Measurements from ENCODE around the gene ZFYVE26. TPM values are rescaled to one million over a fixed set of nuclear protein-coding genes. Genes with fewer than 3 reads are reported as not detected.

Gene ZFYVE26
- total RNA-seq, 1 donor from 2014 or later: 32.9 TPM

DNA sequence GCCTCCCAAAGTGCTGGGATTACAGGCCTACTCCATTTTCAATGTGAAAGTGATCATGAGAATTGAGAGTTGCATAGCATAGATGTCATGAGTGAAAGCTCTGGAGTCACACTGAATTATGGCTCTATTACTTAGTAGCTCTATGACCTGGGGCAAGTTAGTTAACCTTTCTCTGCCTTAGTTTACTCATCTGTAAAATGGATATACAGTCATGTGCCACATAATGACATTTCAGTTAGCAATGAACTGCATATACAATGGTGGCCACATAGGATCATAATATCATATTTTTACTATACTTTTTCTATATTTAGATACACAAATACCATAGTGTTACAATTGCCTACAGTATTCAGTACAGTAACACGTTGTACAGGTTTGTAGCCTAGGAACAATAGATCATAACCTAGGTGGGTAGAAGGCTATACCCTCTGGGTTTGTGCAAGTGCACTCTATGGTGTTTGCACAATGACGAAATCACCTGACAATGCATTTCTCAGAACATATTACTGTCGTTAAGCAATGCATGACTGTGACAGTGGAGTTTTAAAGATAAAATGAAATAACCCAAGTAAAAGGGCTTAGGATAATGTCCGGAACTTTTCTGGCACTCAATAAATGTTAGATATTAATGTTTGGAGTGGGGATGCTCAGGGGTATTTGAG lies 53.1 kb downstream of the ZFYVE26 start:
- Mint-ChIP-seq H3K9me3 (no peaks in the 10 kb centered on the region), H3K4me3 (no peak overlapping the region), H3K27me3 (ENCODE audit: low read depth) (no peaks in the 10 kb centered on the region), H3K27ac (no peak overlapping the region), H3K4me1 (peaks cover 11% of the 10 kb centered on the region), H3K36me3 (peaks cover 19% of the 10 kb centered on the region)
- TF ChIP-seq, protein P1, sequence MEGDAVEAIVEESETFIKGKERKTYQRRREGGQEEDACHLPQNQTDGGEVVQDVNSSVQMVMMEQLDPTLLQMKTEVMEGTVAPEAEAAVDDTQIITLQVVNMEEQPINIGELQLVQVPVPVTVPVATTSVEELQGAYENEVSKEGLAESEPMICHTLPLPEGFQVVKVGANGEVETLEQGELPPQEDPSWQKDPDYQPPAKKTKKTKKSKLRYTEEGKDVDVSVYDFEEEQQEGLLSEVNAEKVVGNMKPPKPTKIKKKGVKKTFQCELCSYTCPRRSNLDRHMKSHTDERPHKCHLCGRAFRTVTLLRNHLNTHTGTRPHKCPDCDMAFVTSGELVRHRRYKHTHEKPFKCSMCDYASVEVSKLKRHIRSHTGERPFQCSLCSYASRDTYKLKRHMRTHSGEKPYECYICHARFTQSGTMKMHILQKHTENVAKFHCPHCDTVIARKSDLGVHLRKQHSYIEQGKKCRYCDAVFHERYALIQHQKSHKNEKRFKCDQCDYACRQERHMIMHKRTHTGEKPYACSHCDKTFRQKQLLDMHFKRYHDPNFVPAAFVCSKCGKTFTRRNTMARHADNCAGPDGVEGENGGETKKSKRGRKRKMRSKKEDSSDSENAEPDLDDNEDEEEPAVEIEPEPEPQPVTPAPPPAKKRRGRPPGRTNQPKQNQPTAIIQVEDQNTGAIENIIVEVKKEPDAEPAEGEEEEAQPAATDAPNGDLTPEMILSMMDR (IDR thresholded peaks at IDR 0.05; ENCODE audit: unreplicated experiment): no peak
- no peak for DNase-seq (ENCODE audit: low spot score in 2 of 2, unreplicated experiment in 2 of 2)

DNA sequence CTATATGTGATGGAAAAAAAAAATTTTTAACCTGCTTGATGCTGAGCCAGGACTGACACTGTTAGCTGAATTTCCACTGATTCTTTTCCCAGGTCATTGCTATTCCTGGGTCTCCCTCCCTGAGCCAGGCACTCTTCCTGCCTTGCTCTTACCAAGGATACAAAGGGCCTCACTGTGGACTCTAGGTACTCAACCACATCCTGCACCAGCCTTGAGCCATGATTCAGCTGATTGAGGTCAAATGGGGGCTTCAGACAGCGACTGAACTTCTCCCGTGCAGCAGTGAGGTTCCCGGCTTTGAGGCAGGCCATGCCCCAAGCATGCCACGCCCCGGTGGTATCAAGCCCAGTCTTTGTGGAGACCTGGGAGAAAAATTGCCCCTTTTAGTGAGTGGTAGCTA lies 54.3 kb downstream of the ZFYVE26 start:
- H3K27me3 Mint-ChIP-seq (ENCODE audit: low read depth): no peaks in the 10 kb centered on the region

DNA sequence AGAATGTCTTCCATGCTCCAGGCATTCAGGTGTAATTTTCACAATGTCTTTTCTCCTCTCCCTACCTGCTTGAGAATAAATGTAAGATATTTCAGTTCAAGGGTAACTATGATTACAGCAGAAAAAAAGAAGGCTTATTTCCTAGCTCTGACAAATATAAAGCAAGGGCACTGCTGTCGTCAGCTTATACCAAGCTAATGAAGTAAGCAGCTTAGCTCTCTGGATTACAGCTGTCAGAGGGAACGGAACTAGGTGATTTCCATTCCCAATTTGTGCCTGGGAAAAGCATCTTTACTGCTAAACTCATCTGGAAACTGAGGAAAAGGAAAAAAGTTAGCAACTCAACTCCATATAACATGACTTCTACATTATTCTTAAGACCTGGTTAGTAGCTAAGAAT lies 56.5 kb downstream of the ZFYVE26 start:
- no peak overlapping the region for H3K4me3 Mint-ChIP-seq
- H3K4me1 Mint-ChIP-seq: peaks cover 1% of the 10 kb centered on the region
- no peak for DNase-seq (ENCODE audit: low spot score in 2 of 2, unreplicated experiment in 2 of 2)
- TF ChIP-seq, protein P1 (IDR thresholded peaks at IDR 0.05; ENCODE audit: unreplicated experiment): no peak
- no peaks in the 10 kb centered on the region for H3K27me3 Mint-ChIP-seq (ENCODE audit: low read depth)
- H3K9me3 Mint-ChIP-seq: no peaks in the 10 kb centered on the region
- H3K36me3 Mint-ChIP-seq: peaks cover 25% of the 10 kb centered on the region
- H3K27ac Mint-ChIP-seq: no peak overlapping the region

More for the DNA sequence above, 54.3 kb downstream of the ZFYVE26 start:
- Mint-ChIP-seq H3K4me3 (no peak overlapping the region), H3K27ac (no peak overlapping the region), H3K36me3 (peaks cover 13% of the 10 kb centered on the region), H3K9me3 (no peaks in the 10 kb centered on the region), H3K4me1 (peaks cover 11% of the 10 kb centered on the region)
- no peak for DNase-seq (ENCODE audit: low spot score in 2 of 2, unreplicated experiment in 2 of 2)
- TF ChIP-seq, protein P1 (IDR thresholded peaks at IDR 0.05; ENCODE audit: unreplicated experiment): no peak

DNA sequence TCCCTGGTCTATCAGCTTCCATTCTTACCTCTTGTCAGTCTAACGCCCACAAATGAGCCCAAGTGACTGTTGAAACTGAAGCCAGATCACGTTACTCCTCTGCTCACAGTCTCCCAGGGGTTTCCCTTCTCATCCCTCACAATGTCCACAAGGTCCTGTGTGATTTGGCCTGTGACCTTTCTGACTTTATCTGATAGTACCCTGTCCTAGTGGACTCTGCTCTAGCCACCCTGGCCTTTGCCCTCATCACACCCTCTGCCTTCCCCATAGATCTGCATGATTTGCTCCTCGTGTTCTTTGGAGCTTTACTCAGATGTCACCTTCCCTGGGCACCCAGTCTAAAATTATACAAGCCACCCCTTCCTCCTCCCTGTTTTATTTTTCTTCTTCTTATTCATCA lies 59.2 kb downstream of the ZFYVE26 start:
- no peaks in the 10 kb centered on the region for H3K27me3 Mint-ChIP-seq (ENCODE audit: low read depth)
- TF ChIP-seq, protein P1 (IDR thresholded peaks at IDR 0.05; ENCODE audit: unreplicated experiment): no peak
- no peak for DNase-seq (ENCODE audit: low spot score in 2 of 2, unreplicated experiment in 2 of 2)
- no peak overlapping the region for H3K4me3 Mint-ChIP-seq
- no peaks in the 10 kb centered on the region for H3K4me1 Mint-ChIP-seq
- no peak overlapping the region for H3K27ac Mint-ChIP-seq
- no peaks in the 10 kb centered on the region for H3K9me3 Mint-ChIP-seq
- peaks cover 40% of the 10 kb centered on the region for H3K36me3 Mint-ChIP-seq

DNA sequence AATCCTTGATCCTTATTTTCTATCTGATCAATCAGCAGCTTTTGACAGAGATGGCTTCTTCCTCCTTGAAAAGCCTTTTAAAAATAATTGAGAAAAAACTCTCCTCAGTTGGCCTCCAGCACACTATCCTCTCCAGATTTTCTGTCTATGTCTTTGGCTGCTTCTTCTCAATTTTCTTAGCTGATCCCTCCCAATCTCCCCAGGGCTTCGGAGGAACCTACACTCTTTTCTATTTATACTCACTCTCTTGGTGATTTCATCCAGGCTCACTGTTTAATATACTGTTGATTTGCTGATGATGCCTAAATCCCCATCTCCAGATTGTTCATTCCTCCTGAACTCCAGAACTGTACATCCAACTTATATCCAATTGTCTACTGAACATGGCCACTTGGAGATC lies 59.9 kb downstream of the ZFYVE26 start:
- Mint-ChIP-seq H3K9me3 (no peaks in the 10 kb centered on the region), H3K27ac (no peak overlapping the region), H3K4me3 (no peak overlapping the region), H3K27me3 (ENCODE audit: low read depth) (no peaks in the 10 kb centered on the region), H3K4me1 (no peaks in the 10 kb centered on the region), H3K36me3 (peaks cover 46% of the 10 kb centered on the region)
- DNase-seq (ENCODE audit: low spot score in 2 of 2, unreplicated experiment in 2 of 2): no peak
- TF ChIP-seq, protein P1 (IDR thresholded peaks at IDR 0.05; ENCODE audit: unreplicated experiment): no peak

Measured in mesothelial cell of epicardium (in vitro differentiated cells).